ENCODE results near the gene SAMD4A.

- TF ChIP-seq, protein P1, sequence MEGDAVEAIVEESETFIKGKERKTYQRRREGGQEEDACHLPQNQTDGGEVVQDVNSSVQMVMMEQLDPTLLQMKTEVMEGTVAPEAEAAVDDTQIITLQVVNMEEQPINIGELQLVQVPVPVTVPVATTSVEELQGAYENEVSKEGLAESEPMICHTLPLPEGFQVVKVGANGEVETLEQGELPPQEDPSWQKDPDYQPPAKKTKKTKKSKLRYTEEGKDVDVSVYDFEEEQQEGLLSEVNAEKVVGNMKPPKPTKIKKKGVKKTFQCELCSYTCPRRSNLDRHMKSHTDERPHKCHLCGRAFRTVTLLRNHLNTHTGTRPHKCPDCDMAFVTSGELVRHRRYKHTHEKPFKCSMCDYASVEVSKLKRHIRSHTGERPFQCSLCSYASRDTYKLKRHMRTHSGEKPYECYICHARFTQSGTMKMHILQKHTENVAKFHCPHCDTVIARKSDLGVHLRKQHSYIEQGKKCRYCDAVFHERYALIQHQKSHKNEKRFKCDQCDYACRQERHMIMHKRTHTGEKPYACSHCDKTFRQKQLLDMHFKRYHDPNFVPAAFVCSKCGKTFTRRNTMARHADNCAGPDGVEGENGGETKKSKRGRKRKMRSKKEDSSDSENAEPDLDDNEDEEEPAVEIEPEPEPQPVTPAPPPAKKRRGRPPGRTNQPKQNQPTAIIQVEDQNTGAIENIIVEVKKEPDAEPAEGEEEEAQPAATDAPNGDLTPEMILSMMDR (IDR thresholded peaks at IDR 0.05) = no peak
- TF ChIP-seq POLR2A (IDR thresholded peaks at IDR 0.05) = no peak
These were observed 33.8 kb upstream of the SAMD4A start for GRCh38 chr14:54533100-54533499.

Data from esophagus squamous epithelium (tissue), 4 donors.